T-cell (primary cell): ENCODE data around the gene PPP1R36. TPM values are rescaled to one million over a fixed set of nuclear protein-coding genes. Genes with fewer than 3 reads are reported as not detected.

Experiments used
- ATAC-seq, 4 experiments: fragments of 200-7000 bp in 3 of 4; fragments of 150-1000 bp in 1 of 4; cut with Tn5 transposase; replicated peaks in 1 of 4; 1 replicate in 3 of 4; 2 replicates in 1 of 4; pipeline ENCODE4 v1.10.0; 2021; ENCODE audit warnings: moderate library complexity in 3 of 4, mild to moderate bottlenecking in 2 of 4, moderate number of reproducible peaks in 1 of 4
- CTCF ChIA-PET, 2 donors: fragments of 300-600 bp; sonication (Branson Sonifier 250); formaldehyde crosslinking; loops; one replicate each; lab custom pipeline; 2022; ENCODE audit warnings: antibody characterized with exemption in 2 of 2; lab: Charles Lee
- POLR2A ChIA-PET, 2 donors: fragments of 300-600 bp; sonication (Branson Sonifier 250); formaldehyde crosslinking; loops; one replicate each; lab custom pipeline; 2022; ENCODE audit warnings: antibody characterized with exemption in 2 of 2; lab: Charles Lee
- DNase-seq, 35 experiments: peaks; one replicate each; pipeline versions ENCODE4 v3.0.0 to v3.0.0-alpha.2; 2013 to 2023
- H3K27ac ChIP-seq: one replicate; pipeline ENCODE4 v1.5.1; 2013; ENCODE audit warnings: low read length
- H3K27me3 ChIP-seq, 2 experiments: replicated peaks in 1 of 2; 1 replicate in 1 of 2; 2 replicates in 1 of 2; pipeline versions ENCODE4 v1.6.1 to v1.7.0; 2013; ENCODE audit warnings: low read length in 1 of 2, mixed read lengths in 1 of 2; ENCODE audit not compliant: control insufficient read depth in 2 of 2, insufficient read depth in 2 of 2; ENCODE audit errors: extremely low read depth in 1 of 2
- H3K36me3 ChIP-seq, 2 donors: 1 replicate in 1 of 2; 2 replicates in 1 of 2; pipeline versions ENCODE4 v1.6.1 to v1.7.0; 2013; ENCODE audit warnings: low read length in 1 of 2; ENCODE audit not compliant: control insufficient read depth in 2 of 2, insufficient read depth in 1 of 2; ENCODE audit errors: extremely low read depth in 1 of 2
- H3K4me1 ChIP-seq, 2 experiments: 1 replicate in 1 of 2; 2 replicates in 1 of 2; pipeline versions ENCODE4 v1.6.1 to v1.7.0; 2013; ENCODE audit warnings: low read length in 2 of 2, mixed read lengths in 1 of 2; ENCODE audit not compliant: insufficient read depth in 2 of 2, control insufficient read depth in 1 of 2; ENCODE audit errors: extremely low read depth in 1 of 2
- H3K4me3 ChIP-seq, 2 donors: 1 replicate in 1 of 2; 2 replicates in 1 of 2; pipeline versions ENCODE4 v1.5.1 to v1.7.0; 2013; ENCODE audit warnings: mild to moderate bottlenecking in 2 of 2, low read length in 1 of 2, moderate library complexity in 1 of 2; ENCODE audit not compliant: control insufficient read depth in 1 of 2; ENCODE audit errors: extremely low read depth in 1 of 2
- H3K9me3 ChIP-seq: 2 replicates; pipeline ENCODE4 v1.7.0; 2013
- H3K27ac Mint-ChIP-seq, 2 donors: one replicate each; pipeline ENCODE4 v1.8.0; 2020 to 2021; ENCODE audit warnings: mild to moderate bottlenecking in 2 of 2, mixed read lengths in 2 of 2
- H3K27me3 Mint-ChIP-seq, 2 donors: one replicate each; pipeline ENCODE4 v1.8.0; 2021 to 2022; ENCODE audit warnings: mixed read lengths in 2 of 2
- H3K36me3 Mint-ChIP-seq: one replicate; pipeline ENCODE4 v1.8.0; 2021; ENCODE audit warnings: mixed read lengths
- H3K4me1 Mint-ChIP-seq, 3 donors: one replicate each; pipeline ENCODE4 v1.8.0; 2020 to 2022; ENCODE audit warnings: mixed read lengths in 3 of 3, mild to moderate bottlenecking in 1 of 3
- H3K4me3 Mint-ChIP-seq, 3 donors: one replicate each; pipeline ENCODE4 v1.8.0; 2020 to 2022; ENCODE audit warnings: mild to moderate bottlenecking in 3 of 3, mixed read lengths in 3 of 3, moderate library complexity in 3 of 3
- H3K9me3 Mint-ChIP-seq, 3 donors: one replicate each; pipeline ENCODE4 v1.8.0; 2020 to 2022; ENCODE audit warnings: mixed read lengths in 3 of 3
- WGBS: methylation state at CpG from one replicate; pipeline ENCODE4 v1.1.5; 2013; ENCODE audit warnings: missing lambda C conversion rate; ENCODE audit not compliant: insufficient coverage; 5-methylcytosine and 5-hydroxymethylcytosine counted together
- total RNA-seq, 35 experiments: library from RNA in 6 of 35; stranded (reverse) in 6 of 35; fragments of 120-200 nt in 1 of 35; gene quantifications; one replicate each; pipeline versions ENCODE4 v1.2.1 to v1.2.4 and lab custom pipeline; 2013 to 2026

Gene PPP1R36
- total RNA-seq, 5 donors from 2014 or later (not counting 1 experiment from before 2014, with no cell fraction given) = not detected

DNA sequence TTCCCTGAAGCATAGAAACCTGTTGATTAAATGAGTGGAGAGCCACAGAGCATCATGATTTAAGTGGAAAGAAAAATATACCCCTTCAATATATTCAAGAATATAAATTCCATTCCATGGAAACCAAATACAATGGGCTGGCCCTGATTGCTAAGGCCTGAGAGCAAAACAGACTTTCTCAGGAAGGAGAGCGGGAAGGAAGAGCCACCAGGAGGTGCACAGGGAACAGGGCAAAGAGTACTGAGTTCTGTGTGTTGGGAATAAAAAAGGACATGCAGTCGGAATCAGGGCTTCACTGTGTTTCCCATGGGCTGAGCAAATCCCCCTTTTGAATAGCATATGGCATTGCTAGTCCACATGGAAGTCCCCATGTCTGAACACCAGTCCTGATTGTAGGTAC is 84.8 kb downstream of the PPP1R36 start:
- ChIA-PET POLR2A (no interaction called here), CTCF (interaction anchor here in 1 of 2 donors (0.7 kb wide), 1 partner anchor 204 kb away, joined by 3 read pairs; no protein-coding TSS in a partner anchor)
- Mint-ChIP-seq H3K27ac (no peak overlapping the region), H3K27me3 (peaks cover 0 to 8% of the 10 kb centered on the region in 2 donors), H3K4me1 (peaks cover 0 to 4% (median 3%) of the 10 kb centered on the region in 3 donors), H3K4me3 (no peak overlapping the region), H3K36me3 (no peaks in the 10 kb centered on the region), H3K9me3 (no peaks in the 10 kb centered on the region)
- 67% methylated on average over 2 of the region's 2 CpGs for WGBS
- Histone ChIP-seq H3K9me3 (no peaks in the 10 kb centered on the region), H3K4me1 (peaks cover 0 to 7% of the 10 kb centered on the region in 2 experiments), H3K36me3 (no peaks in the 10 kb centered on the region), H3K27ac (no peak overlapping the region), H3K27me3 (peaks cover 0 to 12% of the 10 kb centered on the region in 2 experiments), H3K4me3 (no peak overlapping the region)
- ATAC-seq = no peak
- DNase-seq = no peak

DNA sequence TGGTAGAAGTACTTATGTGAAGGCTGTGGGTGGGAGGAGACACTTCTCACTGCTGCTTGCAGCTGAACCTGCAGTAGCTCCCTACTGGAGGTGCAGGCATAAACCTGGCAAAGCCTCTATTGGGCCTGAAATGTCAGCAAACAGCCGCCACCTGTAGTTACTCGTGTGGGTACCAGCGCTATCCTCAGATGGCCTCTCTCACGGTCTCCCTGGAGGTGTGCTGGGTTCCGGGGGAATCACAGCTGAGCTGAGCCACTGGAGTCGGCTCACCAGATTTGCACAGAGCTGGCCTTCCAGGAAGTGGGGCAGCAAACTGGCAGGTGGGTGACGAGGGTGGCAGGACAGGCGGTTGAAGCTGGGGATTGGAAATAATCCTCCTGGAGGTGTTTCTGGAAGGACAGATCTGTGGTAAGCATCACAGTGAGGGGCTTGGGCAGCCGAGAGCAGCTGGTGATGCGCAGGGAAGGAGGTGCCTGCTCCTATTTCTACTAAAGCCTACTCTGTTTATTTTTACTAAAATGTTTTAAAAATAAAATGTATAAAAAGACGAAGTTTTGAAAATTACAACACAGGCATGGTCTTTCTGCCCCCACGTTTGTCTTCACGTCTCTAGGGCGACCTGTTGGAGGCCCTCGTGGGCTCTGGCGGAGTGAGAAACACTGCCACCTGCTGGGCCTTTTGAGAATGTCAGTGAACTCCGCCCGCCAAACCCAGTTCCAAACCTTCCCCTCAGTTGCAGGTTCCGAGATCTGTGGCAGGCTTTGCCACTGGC is 86.6 kb downstream of the PPP1R36 start:
- H3K27me3 ChIP-seq = peaks cover 0 to 12% of the 10 kb centered on the region in 2 experiments
- no peak overlapping the region for H3K4me3 Mint-ChIP-seq
- ChIA-PET POLR2A (interaction anchor here in 1 of 2 donors (0.6 kb wide), 1 partner anchor 256 kb away, joined by 3 read pairs; no protein-coding TSS in a partner anchor), CTCF (interaction anchor here (0.5 to 2.5 kb wide), 17 partner anchors 14 to 331 kb away, joined by 3 to 29 read pairs (median 3); no protein-coding TSS in a partner anchor)
- H3K27ac Mint-ChIP-seq = no peak overlapping the region
- no peak overlapping the region for H3K4me3 ChIP-seq
- ATAC-seq (peak; percentile 87 to 91 (median 88)), DNase-seq (peak; percentile 26 to 84 (median 61))
- peaks cover 0 to 7% of the 10 kb centered on the region in 2 experiments for H3K4me1 ChIP-seq
- H3K9me3 Mint-ChIP-seq = no peaks in the 10 kb centered on the region
- H3K9me3 ChIP-seq = no peaks in the 10 kb centered on the region
- H3K36me3 ChIP-seq = no peaks in the 10 kb centered on the region
- H3K27ac ChIP-seq = no peak overlapping the region
- H3K27me3 Mint-ChIP-seq = peaks cover 0 to 14% of the 10 kb centered on the region in 2 donors
- H3K36me3 Mint-ChIP-seq = no peaks in the 10 kb centered on the region
- H3K4me1 Mint-ChIP-seq = peaks cover 0 to 4% (median 3%) of the 10 kb centered on the region in 3 donors
- WGBS = 41% methylated on average over 12 of the region's 19 CpGs

DNA sequence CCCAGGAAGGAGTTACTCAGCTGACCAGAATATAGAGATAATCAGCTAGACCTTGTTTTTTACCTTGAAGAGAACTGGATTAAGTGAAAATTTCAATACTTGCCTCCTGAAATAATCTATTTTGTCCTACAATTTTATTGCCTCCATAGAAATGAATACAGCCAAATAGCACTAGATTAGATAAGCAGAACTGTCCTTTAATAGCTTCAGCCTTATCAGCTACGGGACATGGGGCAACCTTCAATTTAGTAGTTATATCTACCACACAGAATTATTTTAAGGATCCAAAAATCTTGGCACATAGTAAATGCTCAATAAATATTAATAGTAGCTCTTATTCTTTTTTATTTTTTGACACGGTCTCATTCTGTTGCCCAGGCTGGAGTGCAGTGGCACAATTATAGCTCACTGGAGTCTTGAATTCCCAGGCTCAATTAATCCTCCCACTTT is 87.2 kb downstream of the PPP1R36 start:
- Histone ChIP-seq H3K4me1 (peaks cover 0 to 7% of the 10 kb centered on the region in 2 experiments), H3K36me3 (no peaks in the 10 kb centered on the region), H3K9me3 (no peaks in the 10 kb centered on the region), H3K4me3 (no peak overlapping the region), H3K27ac (no peak overlapping the region), H3K27me3 (peaks cover 0 to 12% of the 10 kb centered on the region in 2 experiments)
- no peak for DNase-seq
- Mint-ChIP-seq H3K4me1 (peaks cover 0 to 4% (median 3%) of the 10 kb centered on the region in 3 donors), H3K27ac (no peak overlapping the region), H3K4me3 (no peak overlapping the region), H3K27me3 (peaks cover 3 to 14% of the 10 kb centered on the region in 2 donors), H3K9me3 (no peaks in the 10 kb centered on the region), H3K36me3 (no peaks in the 10 kb centered on the region)
- ChIA-PET CTCF (interaction anchor here (0.6 to 2.5 kb wide), 13 partner anchors 24 to 295 kb away, joined by 3 to 29 read pairs (median 3); no protein-coding TSS in a partner anchor), POLR2A (no interaction called here)
- WGBS = 67% methylated on average over 1 of the region's 2 CpGs
- ATAC-seq = no peak

DNA sequence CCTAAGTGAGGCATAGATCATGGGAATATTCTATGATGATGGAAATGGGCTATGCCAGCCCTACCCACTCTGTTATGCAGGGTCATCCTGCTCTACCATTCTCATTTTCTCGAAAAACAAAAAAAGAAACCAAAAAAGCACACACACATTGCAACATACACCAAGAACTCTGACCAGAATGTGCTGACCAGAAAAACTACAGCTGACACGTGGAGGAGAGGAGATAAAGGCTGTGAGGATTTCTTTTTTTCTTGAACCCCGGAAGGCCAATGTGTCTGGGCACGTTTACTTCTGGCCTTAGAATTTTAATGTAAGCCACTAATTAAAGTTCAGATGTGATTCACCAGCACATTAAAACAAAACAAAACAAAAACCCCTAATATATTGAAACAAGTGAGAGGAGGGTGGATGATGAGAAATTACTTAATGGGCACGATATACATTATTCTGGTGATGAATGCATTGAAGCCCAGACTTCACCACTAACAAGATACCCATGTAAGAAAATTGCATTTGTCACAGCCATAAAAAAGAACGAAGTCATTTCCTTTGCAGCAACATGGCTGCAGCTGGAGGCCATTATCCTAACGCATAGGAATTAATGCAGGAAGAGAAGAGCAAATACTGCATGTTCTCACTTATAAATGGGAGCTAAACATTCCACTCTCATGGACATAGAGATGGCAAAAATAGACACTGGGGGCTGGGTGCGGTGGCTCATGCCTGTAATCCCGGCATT is 88.1 kb downstream of the PPP1R36 start:
- DNase-seq (no peak), ATAC-seq (no peak)
- CTCF ChIA-PET = interaction anchor here (0.7 to 2.5 kb wide), 5 partner anchors 137 to 750 kb away, joined by 3 to 29 read pairs (median 3); no protein-coding TSS in a partner anchor
- Histone ChIP-seq H3K36me3 (no peaks in the 10 kb centered on the region), H3K27ac (no peak overlapping the region), H3K4me3 (no peak overlapping the region), H3K27me3 (peaks cover 0 to 12% of the 10 kb centered on the region in 2 experiments), H3K9me3 (no peaks in the 10 kb centered on the region), H3K4me1 (peaks cover 0 to 7% of the 10 kb centered on the region in 2 experiments)
- H3K4me3 Mint-ChIP-seq = no peak overlapping the region
- peaks cover 9 to 14% of the 10 kb centered on the region in 2 donors for H3K27me3 Mint-ChIP-seq
- POLR2A ChIA-PET = no interaction called here
- 100% methylated on average over 3 of the region's 9 CpGs for WGBS
- peaks cover 0 to 4% (median 3%) of the 10 kb centered on the region in 3 donors for H3K4me1 Mint-ChIP-seq
- no peaks in the 10 kb centered on the region for H3K36me3 Mint-ChIP-seq
- no peaks in the 10 kb centered on the region for H3K9me3 Mint-ChIP-seq
- no peak overlapping the region for H3K27ac Mint-ChIP-seq

DNA sequence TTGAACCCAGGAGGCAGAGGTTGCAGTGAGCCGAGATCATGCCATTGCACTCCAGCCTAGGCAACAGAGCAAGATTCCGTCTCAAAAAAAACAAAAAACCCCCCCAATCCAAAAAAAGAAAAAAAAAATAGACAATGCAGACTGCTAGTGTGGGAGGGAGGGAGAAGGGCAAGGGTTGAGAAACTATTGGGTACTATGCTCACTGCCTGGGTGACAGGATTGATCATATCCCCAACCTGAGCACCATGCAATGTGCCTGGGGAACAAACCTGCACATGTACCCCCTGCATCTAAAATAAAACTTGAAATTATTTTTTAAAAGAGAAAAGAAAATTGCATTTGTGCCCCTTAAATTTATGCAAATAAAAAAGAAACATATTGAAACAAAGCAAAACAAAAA is 88.9 kb downstream of the PPP1R36 start:
- H3K4me1 ChIP-seq = peaks cover 0 to 7% of the 10 kb centered on the region in 2 experiments
- ChIA-PET CTCF (no interaction called here), POLR2A (no interaction called here)
- no peaks in the 10 kb centered on the region for H3K36me3 ChIP-seq
- H3K27ac ChIP-seq = no peak overlapping the region
- no peak for DNase-seq
- H3K4me3 Mint-ChIP-seq = no peak overlapping the region
- no peaks in the 10 kb centered on the region for H3K9me3 Mint-ChIP-seq
- H3K9me3 ChIP-seq = no peaks in the 10 kb centered on the region
- no peaks in the 10 kb centered on the region for H3K36me3 Mint-ChIP-seq
- peaks cover 0 to 12% of the 10 kb centered on the region in 2 experiments for H3K27me3 ChIP-seq
- H3K27ac Mint-ChIP-seq = no peak overlapping the region
- peaks cover 9 to 14% of the 10 kb centered on the region in 2 donors for H3K27me3 Mint-ChIP-seq
- ATAC-seq = no peak
- no CpG with 5 or more reads among the region's 2 CpGs for WGBS
- peaks cover 0 to 4% (median 3%) of the 10 kb centered on the region in 3 donors for H3K4me1 Mint-ChIP-seq
- H3K4me3 ChIP-seq = no peak overlapping the region
